ENCODE measurements around the gene NFATC3. TPM values are rescaled to one million over a fixed set of nuclear protein-coding genes. Genes with fewer than 3 reads are reported as not detected.
A peak's percentile ranks its signal among the peaks of the same experiment; 100 is the strongest.

Gene NFATC3
- total and polyA plus RNA-seq, 8 donors: 34.6 to 65.8 (median 39.9) TPM

GRCh38 chr16:68088130-68088972 is 3.2 kb downstream of the NFATC3 start:
- Histone ChIP-seq H3K27ac (peak overlapping the region in 1 of 2 donors; percentile 31), H3K4me1 (peaks cover 46 to 85% of the 10 kb centered on the region in 2 donors), H3K9me3 (no peaks in the 10 kb centered on the region), H3K36me3 (no peaks in the 10 kb centered on the region), H3K4me3 (no peak overlapping the region), H3K27me3 (no peaks in the 10 kb centered on the region)
- intact Hi-C loops (cut with DNase I): no loop called here
- no peak for TF ChIP-seq CTCF (IDR thresholded peaks at IDR 0.05)
- DNase-seq (no peak), ATAC-seq (no peak)

GRCh38 chr16:68089067-68089466 is 3.9 kb downstream of the NFATC3 start:
- peaks cover 39 to 85% of the 10 kb centered on the region in 2 donors for H3K4me1 ChIP-seq
- intact Hi-C loops (cut with DNase I): no loop called here

GRCh38 chr16:68090130-68090529 is 5.0 kb downstream of the NFATC3 start:
- Histone ChIP-seq H3K36me3 (no peaks in the 10 kb centered on the region), H3K27me3 (no peaks in the 10 kb centered on the region), H3K27ac (peak overlapping the region in 1 of 2 donors; percentile 14), H3K4me1 (peaks cover 35 to 88% of the 10 kb centered on the region in 2 donors), H3K9me3 (no peaks in the 10 kb centered on the region), H3K4me3 (no peak overlapping the region)
- intact Hi-C loops (cut with DNase I): loop anchor here in 1 of 2 donors (10.0 kb wide), 1 partner anchor 135 kb away; no protein-coding TSS in a partner anchor
- DNase-seq: no peak
- no peak for ATAC-seq
- no peak for TF ChIP-seq CTCF (IDR thresholded peaks at IDR 0.05)

More at GRCh38 chr16:68089067-68089466, 3.9 kb downstream of the NFATC3 start:
- no peaks in the 10 kb centered on the region for H3K9me3 ChIP-seq
- ATAC-seq (no peak), DNase-seq (no peak)
- no peaks in the 10 kb centered on the region for H3K27me3 ChIP-seq
- no peak overlapping the region for H3K4me3 ChIP-seq
- H3K27ac ChIP-seq: peak overlapping the region in 1 of 2 donors; percentile 14
- no peak for TF ChIP-seq CTCF (IDR thresholded peaks at IDR 0.05)
- no peaks in the 10 kb centered on the region for H3K36me3 ChIP-seq

- no peak overlapping the region for H3K4me3 ChIP-seq
- H3K27ac ChIP-seq: peak overlapping the region in 1 of 2 donors; percentile 60
- H3K36me3 ChIP-seq: no peaks in the 10 kb centered on the region
- H3K4me1 ChIP-seq: peaks cover 35 to 92% of the 10 kb centered on the region in 2 donors
- no peak for TF ChIP-seq CTCF (IDR thresholded peaks at IDR 0.05)
- ATAC-seq: no peak
- H3K27me3 ChIP-seq: no peaks in the 10 kb centered on the region
- no peak for DNase-seq
- H3K9me3 ChIP-seq: no peaks in the 10 kb centered on the region
- intact Hi-C loops (cut with DNase I): loop anchor here in 1 of 2 donors (10.0 kb wide), 1 partner anchor 134 kb away; no protein-coding TSS in a partner anchor
Measured at GRCh38 chr16:68090533-68090932, 5.4 kb downstream of the NFATC3 start.

Data from left lung (tissue), 10 donors.